Breast epithelium (tissue), 4 donors: ENCODE data around the gene EPS8. TPM values are rescaled to one million over a fixed set of nuclear protein-coding genes. Genes with fewer than 3 reads are reported as not detected.

Experiments used
- DNase-seq, 2 donors: peaks; one replicate each; pipeline ENCODE4 v3.0.0-alpha.2; 2019; ENCODE audit warnings: low spot score in 2 of 2
- H3K27ac ChIP-seq, 2 donors: fragments of 200-600 bp; sonication (generic) in 1 of 2; one replicate each; pipeline ENCODE4 v1.5.1; 2016 to 2019; ENCODE audit warnings: mild to moderate bottlenecking in 1 of 2
- H3K27me3 ChIP-seq, 2 donors: fragments of 200-600 bp; sonication (generic) in 1 of 2; one replicate each; pipeline versions ENCODE4 v1.5.1 to v1.6.0; 2017 to 2019; ENCODE audit warnings: control low read depth in 1 of 2, mild to moderate bottlenecking in 1 of 2
- H3K36me3 ChIP-seq: fragments of 200-600 bp; one replicate; pipeline ENCODE4 v1.5.1; 2019
- H3K4me1 ChIP-seq, 2 donors: fragments of 200-600 bp; sonication (generic); one replicate each; pipeline ENCODE4 v1.5.1; 2016 to 2019; ENCODE audit warnings: control low read depth in 1 of 2
- H3K4me3 ChIP-seq, 3 donors: fragments of 200-600 bp; sonication (generic); 1 replicate in 2 of 3; 2 replicates in 1 of 3; pipeline ENCODE4 v1.5.1; 2016 to 2019; ENCODE audit warnings: mild to moderate bottlenecking in 3 of 3, moderate library complexity in 2 of 3
- H3K9me3 ChIP-seq, 2 donors: fragments of 200-600 bp; sonication (generic) in 1 of 2; one replicate each; pipeline ENCODE4 v1.5.1; 2016 to 2019; ENCODE audit warnings: control low read depth in 1 of 2
- CTCF ChIP-seq, 3 donors: fragments of 450-650 bp; IDR thresholded peaks; one replicate each; pipeline ENCODE4 v1.5.1; 2016 to 2017; ENCODE audit warnings: antibody characterized with exemption in 3 of 3, mild to moderate bottlenecking in 3 of 3, moderate library complexity in 3 of 3
- POLR2A ChIP-seq: fragments of 450-650 bp; IDR thresholded peaks from one replicate; pipeline ENCODE4 v1.6.1; 2016; ENCODE audit warnings: antibody characterized with exemption, mild to moderate bottlenecking, moderate library complexity
- POLR2AphosphoS5 ChIP-seq, 3 donors: sonication (generic); formaldehyde crosslinking; IDR thresholded peaks; one replicate each; pipeline ENCODE4 v1.6.1; 2017; ENCODE audit warnings: antibody characterized with exemption in 3 of 3
- intact Hi-C: fragments of 100-400 bp; cut with DNase I; formaldehyde crosslinking; loops from one replicate; pipeline ENCODE4 v1.15.1; 2023; ENCODE audit warnings: low total_unique reads
- total RNA-seq, 3 donors: library from RNA; depleted of rRNA; stranded (reverse); fragments of >200 nt; gene quantifications; one replicate each; pipeline ENCODE4 v1.1.0, GENCODE V29; 2016

The EPS8 gene
- total RNA-seq, 3 donors from 2014 or later = 137 to 244 (median 168) TPM

- H3K36me3 ChIP-seq = no peaks in the 10 kb centered on the region
- no peak for DNase-seq
- H3K4me1 ChIP-seq = no peaks in the 10 kb centered on the region
- peak overlapping the region in 1 of 2 donors; percentile 64 for H3K27ac ChIP-seq
- intact Hi-C loops = no loop called here
- H3K27me3 ChIP-seq = no peaks in the 10 kb centered on the region
- H3K9me3 ChIP-seq = no peaks in the 10 kb centered on the region
- no peak for TF ChIP-seq CTCF (IDR thresholded peaks at IDR 0.05)
- TF ChIP-seq POLR2A = no peak
- no peak for TF ChIP-seq POLR2AphosphoS5 (IDR thresholded peaks at IDR 0.05)
- H3K4me3 ChIP-seq = peak overlapping the region; percentile 2 to 45 (median 6)
These were observed 100.2 kb downstream of the EPS8 start for GRCh38 chr12:15688838-15689625.

GRCh38 chr12:15688202-15688736 is 100.9 kb downstream of the EPS8 start:
- Histone ChIP-seq H3K27me3 (no peaks in the 10 kb centered on the region), H3K9me3 (no peaks in the 10 kb centered on the region), H3K36me3 (no peaks in the 10 kb centered on the region), H3K4me1 (no peaks in the 10 kb centered on the region), H3K27ac (peak overlapping the region in 1 of 2 donors; percentile 64), H3K4me3 (peak overlapping the region; percentile 2 to 45 (median 6))
- TF ChIP-seq POLR2AphosphoS5 (IDR thresholded peaks at IDR 0.05) (peak in 1 of 3 donors; percentile 56), POLR2A (no peak)
- intact Hi-C loops = no loop called here
- no peak for DNase-seq

DNA sequence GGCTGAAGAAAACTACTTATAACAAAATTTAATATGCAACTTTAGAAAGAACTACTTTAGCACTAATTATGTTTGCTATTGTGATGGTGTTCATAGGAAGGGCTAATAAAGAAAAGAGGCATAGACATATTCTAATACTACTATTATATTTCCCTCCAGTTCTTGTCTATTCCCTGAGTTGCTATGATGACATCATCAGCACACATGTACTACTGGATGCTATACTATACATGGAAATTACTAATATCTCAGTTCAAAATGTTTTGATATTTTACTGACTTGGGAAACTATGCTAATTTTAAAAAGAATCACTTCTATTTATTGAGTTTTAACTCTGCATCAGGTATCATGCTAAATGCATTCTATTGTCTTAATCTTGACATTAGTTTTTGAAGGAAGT is 101.6 kb downstream of the EPS8 start:
- no peak for TF ChIP-seq POLR2AphosphoS5 (IDR thresholded peaks at IDR 0.05)
- TF ChIP-seq CTCF (IDR thresholded peaks at IDR 0.05) = no peak
- TF ChIP-seq POLR2A = no peak
- DNase-seq = no peak
- no peaks in the 10 kb centered on the region for H3K36me3 ChIP-seq
- no peaks in the 10 kb centered on the region for H3K9me3 ChIP-seq
- no peaks in the 10 kb centered on the region for H3K4me1 ChIP-seq
- no peaks in the 10 kb centered on the region for H3K27me3 ChIP-seq
- no peak overlapping the region for H3K27ac ChIP-seq
- H3K4me3 ChIP-seq = no peak overlapping the region
- intact Hi-C loops = no loop called here

- DNase-seq = no peak
- H3K9me3 ChIP-seq = no peaks in the 10 kb centered on the region
- intact Hi-C loops = no loop called here
- H3K4me1 ChIP-seq = no peaks in the 10 kb centered on the region
- no peak overlapping the region for H3K4me3 ChIP-seq
- no peak overlapping the region for H3K27ac ChIP-seq
- no peaks in the 10 kb centered on the region for H3K36me3 ChIP-seq
- no peaks in the 10 kb centered on the region for H3K27me3 ChIP-seq
- TF ChIP-seq CTCF (IDR thresholded peaks at IDR 0.05) = no peak
- no peak for TF ChIP-seq POLR2A
- TF ChIP-seq POLR2AphosphoS5 (IDR thresholded peaks at IDR 0.05) = no peak
These were observed 104.1 kb downstream of the EPS8 start for GRCh38 chr12:15684896-15685658.

DNA sequence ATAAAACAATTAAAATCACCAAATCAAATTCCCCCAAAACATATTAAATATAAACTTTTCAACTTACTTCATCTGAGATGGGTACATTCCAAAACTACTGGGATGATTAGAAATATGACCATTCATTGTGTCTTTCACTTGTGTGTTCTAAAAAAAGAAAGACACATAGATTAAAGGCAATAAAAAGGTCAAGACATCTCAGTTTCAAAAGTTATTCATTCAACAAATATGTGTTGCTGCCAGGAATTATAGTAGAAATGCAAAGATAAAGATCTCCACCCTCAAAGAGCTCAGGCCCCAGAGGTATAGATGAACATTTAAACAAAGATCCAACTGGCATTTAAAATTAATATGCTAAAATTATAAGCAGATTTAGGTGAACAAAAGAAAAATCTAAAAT is 106.4 kb downstream of the EPS8 start:
- no peak for DNase-seq
- H3K4me3 ChIP-seq = no peak overlapping the region
- H3K27ac ChIP-seq = no peak overlapping the region
- H3K9me3 ChIP-seq = no peaks in the 10 kb centered on the region
- H3K36me3 ChIP-seq = no peaks in the 10 kb centered on the region
- TF ChIP-seq POLR2A (no peak), CTCF (IDR thresholded peaks at IDR 0.05) (no peak), POLR2AphosphoS5 (IDR thresholded peaks at IDR 0.05) (no peak)
- H3K27me3 ChIP-seq = no peaks in the 10 kb centered on the region
- H3K4me1 ChIP-seq = no peaks in the 10 kb centered on the region
- intact Hi-C loops = no loop called here
